GM20000 (cell line): Measurements from ENCODE around the gene GPR15.

ENCODE experiments used
- DNase-seq: peaks from one replicate; pipeline ENCODE4 v3.0.0; 2012; ENCODE audit warnings: low spot score
- CTCF ChIP-seq: IDR thresholded peaks from 2 replicates; pipeline ENCODE4 v1.5.1; 2012; ENCODE audit warnings: mild to moderate bottlenecking, control low read depth; ENCODE audit errors: extremely low read depth, missing control alignments

The GPR15 gene

GRCh38 chr3:98565237-98565643, 33.5 kb downstream of the GPR15 start:
- TF ChIP-seq CTCF: no peak
- no peak for DNase-seq

DNA sequence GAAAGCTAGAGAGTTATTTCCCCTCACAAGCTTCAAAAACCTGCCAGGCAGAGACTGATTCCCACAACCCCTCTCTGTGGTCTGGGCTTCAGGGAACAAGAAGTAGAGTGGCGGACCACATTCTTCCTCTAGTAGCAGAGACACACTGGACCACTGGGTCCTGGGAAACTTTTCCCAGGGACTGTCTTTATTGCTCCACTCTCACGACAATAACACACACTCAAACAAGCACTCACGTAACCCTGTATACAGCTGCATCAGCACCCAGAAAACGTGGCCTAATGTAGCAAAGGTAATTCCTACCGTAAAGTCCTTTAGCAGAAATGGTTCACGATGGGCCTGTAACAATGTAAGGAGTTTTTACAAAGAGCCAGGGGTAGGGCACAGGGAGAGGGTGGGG, 34.1 kb downstream of the GPR15 start:
- no peak for TF ChIP-seq CTCF

DNA sequence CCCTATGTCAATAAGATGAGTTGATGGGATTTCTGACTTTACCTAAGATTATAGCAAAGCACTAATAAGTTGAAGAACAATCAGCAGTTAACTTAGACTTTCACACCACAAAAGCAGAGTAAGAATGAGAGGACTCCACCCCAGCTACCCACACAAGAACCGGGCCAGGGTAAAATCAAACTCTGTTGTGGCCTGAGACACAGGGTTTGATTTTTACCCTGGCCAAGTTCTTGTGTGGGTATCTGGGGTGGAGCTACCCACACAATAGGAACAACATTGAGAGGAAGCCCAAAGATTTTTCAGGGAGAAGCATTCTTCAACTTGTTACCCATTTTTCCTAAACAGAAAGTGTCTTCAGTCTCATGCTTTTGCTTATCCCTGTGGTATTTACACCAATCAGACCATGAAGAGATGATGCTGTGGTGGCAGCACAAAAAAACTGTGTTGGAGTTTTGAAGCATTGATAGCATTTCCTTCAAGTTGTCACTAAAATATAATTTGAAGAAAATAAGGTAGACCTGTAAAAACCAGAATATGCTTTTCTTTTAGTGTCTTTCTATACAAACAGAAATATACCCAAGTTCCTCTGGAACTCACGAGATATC, 36.0 kb downstream of the GPR15 start:
- no peak for TF ChIP-seq CTCF
- DNase-seq: no peak

More for the DNA sequence above, 34.1 kb downstream of the GPR15 start:
- no peak for DNase-seq

- no peak for DNase-seq
- TF ChIP-seq CTCF: no peak
These were observed 36.6 kb downstream of the GPR15 start for GRCh38 chr3:98568402-98568801.

GRCh38 chr3:98573181-98573728, 41.5 kb downstream of the GPR15 start:
- TF ChIP-seq CTCF: no peak
- no peak for DNase-seq

DNA sequence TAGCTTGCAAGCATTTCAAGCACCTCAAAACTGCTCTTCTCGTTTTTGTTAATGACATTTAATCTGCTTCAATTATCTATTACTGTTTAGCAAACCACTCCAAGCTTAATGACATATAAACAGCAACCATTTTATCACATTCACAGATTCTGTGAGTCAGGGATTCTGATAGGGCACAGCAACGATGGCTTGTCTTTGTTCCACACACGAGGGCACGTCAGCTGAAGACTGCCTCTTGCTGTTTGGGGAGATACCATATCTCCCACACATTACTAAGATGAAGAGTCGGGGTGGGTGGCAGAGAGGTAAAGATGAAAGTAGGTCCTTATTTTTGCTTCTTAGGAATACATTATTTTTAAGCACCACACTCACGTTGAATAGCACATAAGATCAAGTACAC, 42.4 kb downstream of the GPR15 start:
- no peak for DNase-seq
- no peak for TF ChIP-seq CTCF

DNA sequence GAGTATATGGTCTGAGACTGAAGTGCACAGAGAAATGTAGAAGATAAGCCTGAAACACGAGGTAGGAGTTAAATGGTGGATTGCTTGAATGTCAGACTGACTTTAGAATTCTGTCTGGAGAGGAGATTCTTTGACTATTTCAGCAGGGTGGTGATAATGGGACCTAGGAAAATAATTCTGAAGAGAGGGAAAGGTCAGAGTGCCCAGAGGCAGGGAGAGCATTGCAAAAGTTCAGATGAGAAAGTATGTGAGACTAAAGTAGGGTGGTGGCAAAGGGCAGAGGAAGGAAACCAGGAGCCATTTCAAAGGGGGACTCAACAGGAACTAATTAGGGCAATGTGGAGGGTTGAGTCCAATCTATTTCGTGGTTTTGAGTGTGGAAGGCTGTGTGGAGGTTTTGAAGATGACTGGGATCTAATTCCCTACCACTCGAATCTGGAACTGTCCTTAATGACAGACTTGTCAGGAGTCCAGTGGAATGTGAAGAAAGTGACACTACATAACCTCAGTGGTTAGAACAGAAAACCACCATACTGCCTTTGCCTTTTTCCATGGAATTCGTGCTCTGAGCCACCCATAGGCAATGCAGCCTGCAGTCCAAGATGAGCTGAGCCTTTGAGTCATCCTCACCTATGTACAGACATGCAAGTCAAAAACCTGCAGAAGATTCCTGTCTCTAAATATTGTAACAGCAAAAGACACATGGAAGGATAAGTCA, 45.6 kb downstream of the GPR15 start:
- TF ChIP-seq CTCF: no peak
- DNase-seq: no peak
